ENCODE results near the gene GLI3. TPM values are rescaled to one million over a fixed set of nuclear protein-coding genes. Genes with fewer than 3 reads are reported as not detected.

Gene GLI3
- total and polyA plus RNA-seq, 2 of the 8 experiments (the other 6 are each of a cell fraction or from before 2014, with no cell fraction given): 8.0 to 31.1 TPM

DNA sequence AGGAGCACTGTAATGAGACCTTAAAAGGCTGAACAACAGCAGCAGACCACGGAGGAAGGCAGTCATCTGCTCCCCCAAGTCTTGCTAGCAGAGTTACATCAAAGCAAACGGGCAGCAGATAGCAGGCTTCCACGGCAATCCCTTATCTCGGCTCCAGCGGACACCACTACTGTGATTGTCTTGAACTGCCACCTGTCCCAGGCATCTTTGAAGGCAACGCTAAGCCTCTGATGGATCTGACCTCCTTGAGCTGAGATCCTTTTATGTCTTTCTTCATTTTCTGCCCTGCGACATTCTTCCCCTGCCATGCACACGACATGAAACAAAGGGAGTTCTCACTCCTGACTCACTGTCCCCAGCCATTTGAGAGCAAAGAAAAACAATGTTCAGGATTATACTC lies 111.7 kb downstream of the GLI3 start:
- no peak overlapping the region for H2BK5ac ChIP-seq (ENCODE audit: low read depth, low read length)
- H2AK5ac ChIP-seq (ENCODE audit: low read depth, low read length): no peak overlapping the region
- no peak overlapping the region for H4K8ac ChIP-seq (ENCODE audit: extremely low read depth, insufficient read depth, low read length)
- no peak overlapping the region for H2BK15ac ChIP-seq (ENCODE audit: low read length)
- no peaks in the 10 kb centered on the region for H4K20me1 ChIP-seq (replicated peaks in 1 of 2; ENCODE audit: control insufficient read depth in 1 of 2, insufficient read depth in 2 of 2, low read length in 2 of 2)
- H3K4ac ChIP-seq (replicated peaks; ENCODE audit: insufficient read length, low read depth, low read length): no peak overlapping the region
- no peak for TF ChIP-seq CBX5 (IDR thresholded peaks at IDR 0.05; ENCODE audit: low read depth, low read length)
- TF ChIP-seq FOSL1 (IDR thresholded peaks at IDR 0.05; ENCODE audit: insufficient read depth, low read depth, low read length): no peak
- no peak for TF ChIP-seq CHD1 (IDR thresholded peaks at IDR 0.05; ENCODE audit: low read depth, low read length)
- TF ChIP-seq CREB1 (IDR thresholded peaks at IDR 0.05): no peak
- TF ChIP-seq TAF1 (IDR thresholded peaks at IDR 0.05; ENCODE audit: low read depth, low read length): no peak
- no peak for TF ChIP-seq TCF12 (IDR thresholded peaks at IDR 0.05; ENCODE audit: low read depth, low read length)
- no peak for TF ChIP-seq HDAC2 (IDR thresholded peaks at IDR 0.05; ENCODE audit: borderline replicate concordance in 1 of 2, low read depth in 2 of 2, low read length in 2 of 2)
- no peak for TF ChIP-seq TBP (IDR thresholded peaks at IDR 0.05; ENCODE audit: low read depth, low read length)
- TF ChIP-seq EZH2 (IDR thresholded peaks at IDR 0.05; ENCODE audit: low read depth, low read length, severe bottlenecking): no peak
- no peak for TF ChIP-seq BRCA1 (IDR thresholded peaks at IDR 0.05; ENCODE audit: low read depth, low read length)
- no peak for TF ChIP-seq SP2 (IDR thresholded peaks at IDR 0.05; ENCODE audit: low read length)
- no peak for TF ChIP-seq KDM4A (IDR thresholded peaks at IDR 0.05; ENCODE audit: low read depth, low read length, severe bottlenecking)
- no peak for FAIRE-seq
- no peak overlapping the region for H2BK120ac ChIP-seq (replicated peaks; ENCODE audit: low read depth, low read length)
- H3K36me3 ChIP-seq (ENCODE audit: control insufficient read depth in 2 of 4, insufficient read depth in 4 of 4, low read length in 3 of 4): no peaks in the 10 kb centered on the region
- no peaks in the 10 kb centered on the region for H3K27me3 ChIP-seq (replicated peaks in 1 of 4; ENCODE audit: control insufficient read depth in 3 of 4, extremely low read depth in 1 of 4, insufficient read depth in 3 of 4, low read length in 3 of 4)
- no peak overlapping the region for H3K23ac ChIP-seq (ENCODE audit: insufficient read length)
- H4K5ac ChIP-seq (ENCODE audit: insufficient read length, low read depth, low read length): no peak overlapping the region
- no peak overlapping the region for H3K4me2 ChIP-seq (ENCODE audit: insufficient read depth in 1 of 2, low read depth in 2 of 2, low read length in 2 of 2)
- CTCF ChIA-PET (ENCODE audit: partially characterized antibody): interaction anchor here (0.9 to 1.2 kb wide), 3 partner anchors 60 to 111 kb away, joined by 3 to 4 read pairs (median 4); no protein-coding TSS in a partner anchor
- no peaks in the 10 kb centered on the region for H3K79me2 ChIP-seq (ENCODE audit: control insufficient read depth in 1 of 2, insufficient read depth in 2 of 2, low read length in 2 of 2)
- POLR2A ChIA-PET (ENCODE audit: partially characterized antibody): no interaction called here
- no peaks in the 10 kb centered on the region; the same call in 1 of the 2 replicates for H3K79me1 ChIP-seq (ENCODE audit: low read depth, low read length)
- peaks cover 0 to 2% (median 0%) of the 10 kb centered on the region in 4 experiments; a peak in 1 of 7 replicates for H3K4me1 ChIP-seq (replicated peaks in 1 of 4; ENCODE audit: control insufficient read depth in 3 of 4, insufficient read depth in 4 of 4, low read length in 3 of 4)
- no peak overlapping the region for H3K27ac ChIP-seq (ENCODE audit: low read depth, low read length)
- no peak overlapping the region for H3K9ac ChIP-seq (replicated peaks in 1 of 4; ENCODE audit: extremely low read depth in 1 of 4, low read depth in 3 of 4, low read length in 3 of 4)
- H3K4me3 ChIP-seq (ENCODE audit: extremely low read depth in 1 of 4, insufficient read depth in 2 of 4, low read depth in 3 of 4, low read length in 4 of 4): no peak overlapping the region
- H3K18ac ChIP-seq (ENCODE audit: extremely low read depth, low read length): no peak overlapping the region
- H3K56ac ChIP-seq (replicated peaks; ENCODE audit: insufficient read length, low read depth, low read length): no peak overlapping the region
- H3K14ac ChIP-seq (ENCODE audit: insufficient read length): no peak overlapping the region
- H3K9me3 ChIP-seq (ENCODE audit: insufficient read depth in 2 of 2, low read depth in 1 of 2, low read length in 1 of 2): no peaks in the 10 kb centered on the region
- WGBS, 2 experiments (ENCODE audit: extremely low coverage in 1 of 2, insufficient coverage in 1 of 2, insufficient read length in 1 of 2, insufficient replicate concordance in 2 of 2, low coverage in 1 of 2, low lambda C conversion rate in 2 of 2, missing lambda C conversion rate in 1 of 2): 91% methylated on average over 8 of the region's 8 CpGs; no CpG with 5 or more reads in 1 of the 2 experiments
- no peak overlapping the region for H2BK12ac ChIP-seq (ENCODE audit: low read depth, low read length)
- no peak overlapping the region for H4K91ac ChIP-seq (replicated peaks; ENCODE audit: insufficient read length, low read length)
- no peak overlapping the region for H2BK20ac ChIP-seq (ENCODE audit: low read length)
- no peak for DNase-seq (ENCODE audit: low read depth in 1 of 2, low spot score in 2 of 2)
- H3K23me2 ChIP-seq (ENCODE audit: low read depth, low read length): no peaks in the 10 kb centered on the region
- no peak overlapping the region for H2AFZ ChIP-seq (ENCODE audit: low read length)
